Measurements from ENCODE around the gene MAP3K19. TPM values are rescaled to one million over a fixed set of nuclear protein-coding genes. Genes with fewer than 3 reads are reported as not detected.

Gene MAP3K19
- total and polyA plus RNA-seq, 2 of the 8 experiments (the other 6 are each of a cell fraction or from before 2014, with no cell fraction given), result not detected

DNA sequence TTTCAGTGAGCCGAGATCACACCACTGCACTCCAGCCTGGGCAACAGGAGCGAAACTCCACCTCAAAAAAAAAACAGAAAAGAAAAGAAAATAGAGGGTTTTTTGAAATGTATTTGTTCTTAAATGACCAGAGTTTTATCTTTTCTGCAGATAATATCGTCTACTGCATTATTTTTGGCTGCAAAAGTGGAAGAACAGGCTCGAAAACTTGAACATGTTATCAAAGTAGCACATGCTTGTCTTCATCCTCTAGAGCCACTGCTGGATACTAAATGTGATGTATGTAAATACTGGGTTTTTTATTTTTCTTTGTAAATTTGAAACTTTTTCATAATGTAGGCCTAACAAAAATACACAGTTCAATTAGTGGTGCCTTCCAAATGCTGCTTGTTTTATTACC lies 110.6 kb downstream of the MAP3K19 start (continued):
- no peak for TF ChIP-seq FOSL1 (IDR thresholded peaks at IDR 0.05; ENCODE audit: insufficient read depth, low read depth, low read length)
- TF ChIP-seq SAP30 (IDR thresholded peaks at IDR 0.05; ENCODE audit: insufficient read depth, insufficient replicate concordance, low read length), result no peak
- no peak for TF ChIP-seq EGR1 (IDR thresholded peaks at IDR 0.05; ENCODE audit: borderline replicate concordance, low read depth, low read length)
- TF ChIP-seq JUND (IDR thresholded peaks at IDR 0.05; ENCODE audit: low read length), result no peak
- TF ChIP-seq, protein P1, sequence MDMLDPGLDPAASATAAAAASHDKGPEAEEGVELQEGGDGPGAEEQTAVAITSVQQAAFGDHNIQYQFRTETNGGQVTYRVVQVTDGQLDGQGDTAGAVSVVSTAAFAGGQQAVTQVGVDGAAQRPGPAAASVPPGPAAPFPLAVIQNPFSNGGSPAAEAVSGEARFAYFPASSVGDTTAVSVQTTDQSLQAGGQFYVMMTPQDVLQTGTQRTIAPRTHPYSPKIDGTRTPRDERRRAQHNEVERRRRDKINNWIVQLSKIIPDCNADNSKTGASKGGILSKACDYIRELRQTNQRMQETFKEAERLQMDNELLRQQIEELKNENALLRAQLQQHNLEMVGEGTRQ (IDR thresholded peaks at IDR 0.05; ENCODE audit: low read length), result no peak
- no peak for TF ChIP-seq KDM4A (IDR thresholded peaks at IDR 0.05; ENCODE audit: low read depth, low read length, severe bottlenecking)

Data from H1 (cell line).